Measurements from ENCODE around the gene HMGN3.

Gene HMGN3

DNA sequence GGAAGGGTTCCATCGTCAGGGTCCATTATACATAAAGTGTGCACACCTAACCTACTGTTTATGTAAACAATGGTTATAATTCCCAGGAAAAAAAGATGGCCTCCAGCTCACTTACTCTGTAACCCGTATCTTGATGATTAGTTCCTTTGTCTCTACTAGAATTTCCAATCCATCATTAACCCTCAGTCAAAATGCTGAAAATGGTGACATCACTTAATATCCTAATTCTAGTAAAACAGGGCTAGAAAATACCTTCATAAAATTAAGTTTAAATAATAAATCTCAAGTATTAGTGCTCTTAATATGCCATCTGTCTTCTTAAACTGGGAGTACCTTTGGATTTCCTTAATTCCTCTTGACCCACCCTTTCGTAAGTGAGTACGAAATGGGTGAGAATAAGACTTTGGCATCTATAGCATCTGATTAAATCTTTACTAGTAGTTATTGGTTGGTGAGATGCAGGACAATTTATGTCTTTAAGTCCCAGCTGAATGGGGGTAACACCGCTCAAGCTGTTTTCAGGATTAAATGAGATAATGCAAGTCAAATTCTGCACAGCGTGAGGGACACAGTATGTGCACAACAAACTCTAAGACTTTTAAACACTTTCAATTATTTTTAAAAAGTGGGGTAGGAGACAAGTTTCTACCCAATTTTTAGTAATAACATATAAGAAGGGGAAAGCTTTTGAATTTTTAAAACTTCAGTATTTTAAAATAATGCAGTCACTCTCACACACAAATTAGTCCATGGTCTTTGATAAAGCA, 1.6 kb downstream of the HMGN3 start:
- DNase-seq (ENCODE audit: low read depth): no peak

GRCh38 chr6:79231666-79232065, 2.8 kb downstream of the HMGN3 start:
- no peak for DNase-seq (ENCODE audit: low read depth)

GRCh38 chr6:79231101-79231500, 3.4 kb downstream of the HMGN3 start:
- DNase-seq (ENCODE audit: low read depth): no peak

- DNase-seq (ENCODE audit: low read depth): no peak
Measured at GRCh38 chr6:79230149-79230548, 4.3 kb downstream of the HMGN3 start.

- no peak for DNase-seq (ENCODE audit: low read depth)
Measured at GRCh38 chr6:79227445-79227844, 7.0 kb downstream of the HMGN3 start.

DNA sequence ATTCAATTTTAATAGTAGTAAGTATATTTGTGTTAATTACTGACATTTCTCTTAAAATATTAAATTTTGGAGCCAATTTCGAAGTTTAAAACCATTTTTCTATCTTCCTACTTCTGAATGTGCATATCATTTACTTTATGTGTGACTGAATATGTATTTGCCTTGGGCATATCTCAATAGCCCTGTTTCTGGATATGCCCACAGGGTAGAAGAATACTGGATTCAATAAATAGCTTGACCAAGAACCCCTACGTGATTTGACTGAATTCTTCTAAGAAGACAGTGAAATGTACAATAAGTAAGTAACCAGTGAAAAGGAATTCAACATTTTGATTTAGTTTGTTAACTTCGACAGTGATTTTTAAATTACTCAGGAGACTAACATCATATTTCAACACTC, 7.8 kb downstream of the HMGN3 start:
- DNase-seq (ENCODE audit: low read depth): no peak

GRCh38 chr6:79225717-79226599, 8.5 kb downstream of the HMGN3 start:
- DNase-seq (ENCODE audit: low read depth): no peak

- no peak for DNase-seq (ENCODE audit: low read depth)
Measured at GRCh38 chr6:79223611-79224404, 10.7 kb downstream of the HMGN3 start.

DNA sequence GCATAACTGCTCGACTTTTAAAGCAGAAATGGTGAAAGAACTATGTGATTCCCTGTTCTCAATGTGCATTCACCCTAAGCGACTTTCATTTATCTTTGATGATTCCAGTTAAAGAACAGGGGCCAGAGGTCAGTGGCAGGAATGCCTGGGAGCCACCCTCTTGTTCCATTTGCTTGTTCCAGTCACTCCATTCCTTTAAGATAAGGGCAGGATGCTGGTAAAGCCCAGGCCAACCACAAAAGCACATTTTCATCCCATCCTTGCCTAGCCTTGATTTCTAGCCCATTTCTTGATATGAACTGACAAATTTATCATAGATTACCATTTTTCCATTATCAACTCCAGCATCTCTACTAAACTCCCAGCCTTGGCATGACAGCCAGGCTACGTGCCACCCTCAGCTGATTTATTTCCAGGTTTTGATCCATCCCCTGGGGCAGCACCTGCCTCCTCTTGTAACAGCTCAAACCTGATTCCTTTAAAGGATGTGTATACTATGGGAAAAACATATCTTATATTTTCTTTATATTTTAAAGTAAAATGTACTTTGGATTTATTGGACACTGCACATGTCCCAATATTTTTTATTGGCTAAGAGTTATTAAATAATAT, 19.2 kb downstream of the HMGN3 start:
- DNase-seq (ENCODE audit: low read depth): no peak

- no peak for DNase-seq (ENCODE audit: low read depth)
Measured at GRCh38 chr6:79212859-79213258, 21.6 kb downstream of the HMGN3 start.

- DNase-seq (ENCODE audit: low read depth): no peak
Measured at GRCh38 chr6:79208816-79209215, 25.7 kb downstream of the HMGN3 start.

DNA sequence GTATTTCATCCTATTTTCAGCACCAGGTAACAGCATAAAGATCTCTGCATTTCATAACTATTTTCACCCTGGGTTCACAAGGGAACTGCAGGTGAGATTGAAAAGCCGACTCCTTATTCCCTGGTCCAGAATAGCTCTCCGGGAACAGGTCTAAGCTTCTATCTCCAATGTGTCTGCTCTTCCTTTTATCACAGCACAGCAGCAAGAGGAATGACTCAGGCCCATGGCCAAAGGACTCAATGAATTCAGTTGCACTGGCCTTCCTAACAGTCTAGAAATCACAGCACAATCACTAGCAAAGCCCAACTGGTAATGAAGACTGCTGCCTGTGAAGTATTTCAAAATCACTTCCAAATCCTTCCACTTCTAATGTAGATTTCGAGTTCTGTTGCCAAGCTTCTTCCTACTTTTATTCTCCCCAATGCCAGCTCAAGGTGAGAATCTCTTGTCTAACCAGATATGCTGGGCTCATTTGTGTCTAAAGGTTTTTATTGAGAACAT, 30.7 kb downstream of the HMGN3 start:
- DNase-seq (ENCODE audit: low read depth): no peak

DNA sequence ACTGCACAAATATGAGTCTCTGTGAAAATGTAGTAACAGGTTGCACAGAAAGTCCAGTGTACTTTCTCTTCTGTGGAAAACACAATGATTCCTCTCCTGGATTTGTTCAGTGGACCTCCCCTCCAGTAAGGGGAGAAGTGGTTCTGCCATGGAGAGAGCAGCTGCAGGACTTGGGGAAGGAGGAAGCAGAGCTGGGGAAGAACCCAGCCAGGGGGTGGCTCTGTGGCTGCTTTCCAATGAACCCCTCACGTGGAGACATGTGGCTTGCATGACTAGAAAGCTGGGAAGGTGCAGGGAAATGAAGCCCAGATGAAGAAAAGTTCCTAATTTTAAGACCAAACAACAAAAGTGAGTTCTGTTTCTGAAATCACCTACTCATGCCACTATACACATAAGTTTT, 31.9 kb downstream of the HMGN3 start:
- no peak for DNase-seq (ENCODE audit: low read depth)

DNA sequence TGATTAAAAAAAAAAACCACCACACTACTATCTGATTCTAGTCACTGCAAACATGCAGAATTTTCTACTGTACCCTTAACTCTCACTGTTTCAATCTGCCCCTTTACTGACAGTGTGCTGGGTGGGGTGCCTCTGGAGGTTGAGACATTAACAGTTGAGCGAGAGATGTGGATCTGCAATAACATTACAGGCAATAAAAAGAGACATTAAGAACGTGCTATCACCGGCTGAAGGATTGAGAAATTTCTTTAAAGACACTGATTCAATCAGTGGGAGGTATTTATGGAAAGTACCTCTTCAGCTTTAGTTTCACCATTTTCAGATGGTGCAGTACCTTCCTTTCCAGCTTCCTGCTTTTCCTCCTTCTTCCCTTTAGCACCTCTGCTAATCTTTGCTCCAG, 32.5 kb downstream of the HMGN3 start:
- DNase-seq (ENCODE audit: low read depth): no peak

DNA sequence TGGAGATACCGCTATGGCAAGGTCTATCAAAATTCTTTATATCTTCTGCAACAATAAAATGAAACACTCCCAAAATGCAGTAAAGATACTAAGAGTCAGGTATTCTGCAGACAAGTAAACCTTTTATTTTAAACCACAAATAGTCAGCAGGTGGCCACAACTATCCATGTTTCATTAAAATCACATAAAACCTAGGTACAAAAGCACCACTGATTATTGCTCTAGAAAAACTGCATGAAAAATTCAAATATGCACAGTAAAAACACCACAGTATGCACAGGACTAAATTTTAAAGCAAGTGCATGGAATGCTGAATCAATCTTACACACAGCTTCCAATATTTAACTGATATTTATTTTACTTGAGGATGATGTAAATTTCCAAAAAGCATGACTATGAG, 33.3 kb downstream of the HMGN3 start:
- DNase-seq (ENCODE audit: low read depth): no peak

DNA sequence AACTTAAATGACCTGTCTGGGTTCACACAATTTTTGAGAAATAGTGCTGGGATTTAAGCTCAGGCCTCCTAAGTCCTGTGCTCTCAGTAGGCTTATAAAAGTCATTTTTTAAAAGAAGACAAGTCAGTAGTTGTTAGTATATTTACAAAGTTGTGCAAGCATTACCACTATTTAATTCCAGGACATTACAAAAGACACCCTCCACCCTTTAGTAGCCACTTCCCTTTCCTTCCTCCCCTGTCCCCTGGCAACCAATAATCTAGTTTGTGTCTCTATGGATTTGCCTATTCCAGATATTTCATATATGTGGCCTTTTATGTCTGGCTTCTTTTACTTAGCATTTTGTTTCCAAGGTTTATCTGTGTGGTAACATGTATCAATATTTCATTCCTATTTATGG, 37.6 kb downstream of the HMGN3 start:
- no peak for DNase-seq (ENCODE audit: low read depth)

- DNase-seq (ENCODE audit: low read depth): no peak
Measured at GRCh38 chr6:79193971-79194370, 40.5 kb downstream of the HMGN3 start.

GRCh38 chr6:79189760-79190350, 44.6 kb downstream of the HMGN3 start:
- no peak for DNase-seq (ENCODE audit: low read depth)

- peak; percentile 5 for DNase-seq (ENCODE audit: low read depth)
Measured at GRCh38 chr6:79188885-79189480, 45.5 kb downstream of the HMGN3 start.

DNA sequence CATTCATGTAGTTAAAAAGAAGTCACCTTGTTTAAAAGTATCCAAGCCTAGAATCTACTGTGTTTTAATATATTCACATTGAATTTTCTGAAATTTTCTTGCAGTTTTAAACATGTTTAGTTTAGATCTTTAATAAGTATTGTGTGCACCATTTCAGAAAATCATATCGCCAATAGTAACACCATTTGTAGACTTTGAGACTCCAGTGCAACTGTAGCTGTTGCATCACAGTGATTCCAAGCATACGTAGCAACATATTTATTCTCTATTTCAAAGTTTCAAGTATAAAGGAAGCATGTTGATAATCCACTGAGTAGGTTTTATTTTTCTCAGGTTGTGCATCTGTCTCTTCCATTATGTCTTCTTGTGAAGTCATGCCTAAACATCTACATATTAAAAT, 46.4 kb downstream of the HMGN3 start:
- DNase-seq (ENCODE audit: low read depth): no peak

GRCh38 chr6:79186564-79186963, 47.9 kb downstream of the HMGN3 start:
- no peak for DNase-seq (ENCODE audit: low read depth)

All from fibroblast of the conjunctiva (primary cell).